HUES64 (cell line): ENCODE measurements around the gene TBXA2R.

Experiments
- H3K27ac ChIP-seq: 2 replicates; pipeline ENCODE4 v1.7.0; 2013; ENCODE audit warnings: low read depth, low read length, inconsistent platforms
- H3K27me3 ChIP-seq: 2 replicates; pipeline ENCODE4 v1.6.1; 2013; ENCODE audit warnings: mild to moderate bottlenecking, low read length; ENCODE audit not compliant: insufficient read depth
- H3K36me3 ChIP-seq: 2 replicates; pipeline ENCODE4 v1.6.1; 2013; ENCODE audit warnings: mild to moderate bottlenecking, low read length; ENCODE audit not compliant: insufficient read depth
- H3K4me1 ChIP-seq: 2 replicates; pipeline ENCODE4 v1.6.1; 2013; ENCODE audit warnings: mild to moderate bottlenecking, low read length, moderate library complexity; ENCODE audit not compliant: insufficient read depth
- H3K4me3 ChIP-seq: 2 replicates; pipeline ENCODE4 v1.5.1; 2013; ENCODE audit warnings: mild to moderate bottlenecking, low read length, moderate library complexity
- H3K9ac ChIP-seq: 2 replicates; pipeline ENCODE4 v1.6.1; 2013; ENCODE audit warnings: mild to moderate bottlenecking, low read depth, low read length
- H3K9me3 ChIP-seq: 2 replicates; pipeline ENCODE4 v1.6.1; 2013; ENCODE audit warnings: low read depth, low read length; ENCODE audit not compliant: insufficient read depth
- WGBS: fragments of 150-250, 120-280 bp; methylation state at CpG from one replicate; pipeline ENCODE4 v1.1.7; 2013; ENCODE audit warnings: missing lambda C conversion rate; 5-methylcytosine and 5-hydroxymethylcytosine counted together

TBXA2R gene

GRCh38 chr19:3617463-3617862 is 10.8 kb upstream of the TBXA2R start:
- Histone ChIP-seq H3K36me3 (peaks cover 11% of the 10 kb centered on the region), H3K9me3 (no peaks in the 10 kb centered on the region), H3K27me3 (no peaks in the 10 kb centered on the region), H3K9ac (no peak overlapping the region), H3K4me1 (no peaks in the 10 kb centered on the region), H3K27ac (no peak overlapping the region), H3K4me3 (no peak overlapping the region)
- WGBS, result 83% methylated on average over 19 of the region's 19 CpGs

GRCh38 chr19:3615524-3616135 is 9.0 kb upstream of the TBXA2R start:
- WGBS, result 95% methylated on average over 26 of the region's 26 CpGs
- no peak overlapping the region for H3K27ac ChIP-seq
- H3K9ac ChIP-seq, result no peak overlapping the region
- no peaks in the 10 kb centered on the region for H3K4me1 ChIP-seq
- no peak overlapping the region for H3K4me3 ChIP-seq
- H3K9me3 ChIP-seq, result no peaks in the 10 kb centered on the region
- no peaks in the 10 kb centered on the region for H3K27me3 ChIP-seq
- peaks cover 18% of the 10 kb centered on the region for H3K36me3 ChIP-seq

GRCh38 chr19:3614858-3615505 is 8.3 kb upstream of the TBXA2R start:
- Histone ChIP-seq H3K9me3 (no peaks in the 10 kb centered on the region), H3K36me3 (peaks cover 22% of the 10 kb centered on the region), H3K27me3 (no peaks in the 10 kb centered on the region), H3K4me3 (no peak overlapping the region), H3K27ac (no peak overlapping the region), H3K9ac (no peak overlapping the region), H3K4me1 (no peaks in the 10 kb centered on the region)
- WGBS, result 94% methylated on average over 17 of the region's 18 CpGs

- Histone ChIP-seq H3K4me1 (no peaks in the 10 kb centered on the region), H3K27ac (no peak overlapping the region), H3K36me3 (peaks cover 22% of the 10 kb centered on the region), H3K9ac (no peak overlapping the region), H3K4me3 (no peak overlapping the region), H3K27me3 (no peaks in the 10 kb centered on the region), H3K9me3 (no peaks in the 10 kb centered on the region)
- 95% methylated on average over 39 of the region's 39 CpGs for WGBS
Measured at GRCh38 chr19:3613818-3614661, 7.4 kb upstream of the TBXA2R start.

- Histone ChIP-seq H3K27ac (no peak overlapping the region), H3K9me3 (no peaks in the 10 kb centered on the region), H3K27me3 (no peaks in the 10 kb centered on the region), H3K9ac (no peak overlapping the region), H3K4me1 (0 out of 2 replicates have a peak, but pooled peaks cover 4% of the 10 kb centered on the region), H3K36me3 (peaks cover 22% of the 10 kb centered on the region), H3K4me3 (no peak overlapping the region)
- WGBS, result 89% methylated on average over 79 of the region's 79 CpGs
Measured at GRCh38 chr19:3612901-3613741, 6.4 kb upstream of the TBXA2R start.

- Histone ChIP-seq H3K9ac (no peak overlapping the region), H3K27ac (no peak overlapping the region), H3K36me3 (peaks cover 22% of the 10 kb centered on the region)
Measured at GRCh38 chr19:3612330-3612729, 5.7 kb upstream of the TBXA2R start.

GRCh38 chr19:3611841-3612240 is 5.2 kb upstream of the TBXA2R start:
- no peak overlapping the region for H3K27ac ChIP-seq
- no peaks in the 10 kb centered on the region for H3K9me3 ChIP-seq
- WGBS, result 95% methylated on average over 36 of the region's 36 CpGs
- H3K4me1 ChIP-seq, result peaks cover 8% of the 10 kb centered on the region; the same call in 1 of the 2 replicates
- no peaks in the 10 kb centered on the region for H3K27me3 ChIP-seq
- no peak overlapping the region for H3K9ac ChIP-seq
- H3K4me3 ChIP-seq, result no peak overlapping the region
- H3K36me3 ChIP-seq, result peaks cover 22% of the 10 kb centered on the region

More at GRCh38 chr19:3612330-3612729, 5.7 kb upstream of the TBXA2R start:
- Histone ChIP-seq H3K4me1 (peaks cover 8% of the 10 kb centered on the region; the same call in 1 of the 2 replicates), H3K9me3 (no peaks in the 10 kb centered on the region), H3K4me3 (no peak overlapping the region), H3K27me3 (no peaks in the 10 kb centered on the region)
- 97% methylated on average over 33 of the region's 33 CpGs for WGBS

GRCh38 chr19:3610745-3611717 is 4.4 kb upstream of the TBXA2R start:
- 95% methylated on average over 41 of the region's 41 CpGs for WGBS
- no peak overlapping the region for H3K9ac ChIP-seq
- H3K9me3 ChIP-seq, result no peaks in the 10 kb centered on the region
- no peak overlapping the region for H3K27ac ChIP-seq
- peaks cover 3% of the 10 kb centered on the region for H3K27me3 ChIP-seq
- H3K4me1 ChIP-seq, result peaks cover 8% of the 10 kb centered on the region; the same call in 1 of the 2 replicates
- H3K4me3 ChIP-seq, result no peak overlapping the region
- peaks cover 22% of the 10 kb centered on the region for H3K36me3 ChIP-seq

GRCh38 chr19:3609779-3610719 is 3.4 kb upstream of the TBXA2R start:
- Histone ChIP-seq H3K27me3 (peaks cover 12% of the 10 kb centered on the region), H3K4me3 (no peak overlapping the region), H3K27ac (no peak overlapping the region), H3K36me3 (peaks cover 22% of the 10 kb centered on the region), H3K9ac (no peak overlapping the region), H3K9me3 (no peaks in the 10 kb centered on the region), H3K4me1 (peaks cover 8% of the 10 kb centered on the region; the same call in 1 of the 2 replicates)
- 92% methylated on average over 24 of the region's 24 CpGs for WGBS
